ENCODE results near the gene AADACL2. TPM values are rescaled to one million over a fixed set of nuclear protein-coding genes. Genes with fewer than 3 reads are reported as not detected.

Gene AADACL2
- total and polyA plus RNA-seq, 2 of the 4 experiments (the other 2 are of a cell fraction) = not detected

DNA sequence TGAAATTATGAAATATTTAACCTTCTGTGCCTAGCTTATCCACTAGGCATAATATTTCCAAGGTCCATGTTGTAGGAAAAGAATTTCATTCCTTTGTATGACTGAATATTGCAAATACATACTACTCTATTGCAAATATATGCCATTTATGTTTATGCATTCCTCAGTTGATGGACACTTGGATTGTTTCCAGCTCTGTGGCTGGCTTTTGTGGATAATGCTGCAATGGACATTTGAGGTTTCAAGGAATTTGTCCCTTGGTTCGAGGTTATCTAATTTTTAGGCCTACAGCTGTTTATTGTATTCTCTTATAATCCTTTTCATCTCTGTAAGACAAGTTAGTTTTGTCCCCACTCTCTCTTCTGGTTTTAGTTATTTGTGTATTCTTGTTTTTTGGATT lies 7.7 kb upstream of the AADACL2 start:
- Histone ChIP-seq H3K27ac (ENCODE audit: insufficient read depth, low read length) (no peak overlapping the region), H4K91ac (ENCODE audit: insufficient read depth, low read depth, low read length) (no peak overlapping the region), H2AK9ac (replicated peaks; ENCODE audit: low read depth, low read length, poor library complexity) (no peak overlapping the region), H3K14ac (replicated peaks; ENCODE audit: low read depth, low read length) (no peak overlapping the region), H3K79me1 (ENCODE audit: low read depth in 1 of 2, low read length in 2 of 2) (no peaks in the 10 kb centered on the region), H3K4me2 (ENCODE audit: low read depth, low read length) (no peak overlapping the region), H2BK120ac (ENCODE audit: low read depth, low read length) (no peak overlapping the region), H3K4me1 (ENCODE audit: control insufficient read depth, insufficient read depth, low read length) (no peaks in the 10 kb centered on the region), H3K9ac (ENCODE audit: low read depth, low read length) (no peak overlapping the region), H3K9me3 (ENCODE audit: control insufficient read depth, insufficient read depth, low read length) (no peaks in the 10 kb centered on the region), H2BK20ac (ENCODE audit: low read depth, low read length) (no peak overlapping the region), H2AK5ac (ENCODE audit: low read depth, low read length) (no peak overlapping the region), H3K36me3 (ENCODE audit: control insufficient read depth, insufficient read depth, low read length) (no peaks in the 10 kb centered on the region), H2BK15ac (ENCODE audit: low read depth, low read length) (no peak overlapping the region), H3K4ac (ENCODE audit: low read depth, low read length) (no peak overlapping the region), H3K18ac (ENCODE audit: low read depth, low read length) (no peak overlapping the region), H3K56ac (ENCODE audit: extremely low read depth, insufficient read depth, low read length) (no peak overlapping the region), H3K4me3 (ENCODE audit: insufficient read depth, low read depth, low read length) (no peak overlapping the region), H4K5ac (ENCODE audit: low read depth, low read length) (no peak overlapping the region), H2BK5ac (ENCODE audit: low read depth, low read length, poor library complexity, severe bottlenecking) (no peak overlapping the region), H3K23ac (ENCODE audit: low read depth, low read length) (no peak overlapping the region), H4K8ac (ENCODE audit: low read depth in 2 of 2, low read length in 2 of 2) (no peak overlapping the region), H3K27me3 (ENCODE audit: control insufficient read depth, insufficient read depth, low read length) (no peaks in the 10 kb centered on the region), H3K9me1 (ENCODE audit: insufficient read depth, low read length) (no peaks in the 10 kb centered on the region), H2AFZ (replicated peaks; ENCODE audit: low read length, poor library complexity) (no peak overlapping the region), H4K20me1 (ENCODE audit: insufficient read depth, low read length) (no peaks in the 10 kb centered on the region)
- no CpG with 5 or more reads among the region's 1 CpG for WGBS, 2 experiments (ENCODE audit: extremely low coverage in 2 of 2, insufficient read length in 1 of 2)
- ATAC-seq (ENCODE audit: low read depth) (no peak), DNase-seq (no peak)
- in situ Hi-C loops (cut with MboI; ENCODE audit: low sequenced_read_pairs) (no loop called here), dilution Hi-C loops (cut with HindIII; ENCODE audit: low sequenced_read_pairs, unreplicated experiment) (no loop called here), intact Hi-C loops (cut with micrococcal nuclease) (no loop called here)
- no peak for TF ChIP-seq POLR2A (IDR thresholded peaks at IDR 0.05; ENCODE audit: low read depth, low read length)
- TF ChIP-seq NFE2L2 (IDR thresholded peaks at IDR 0.05; ENCODE audit: low read depth, low read length) = no peak
- TF ChIP-seq RFX5 (IDR thresholded peaks at IDR 0.05; ENCODE audit: low read depth, low read length) = no peak
- TF ChIP-seq MXI1 (IDR thresholded peaks at IDR 0.05; ENCODE audit: borderline replicate concordance, low read depth, low read length) = no peak
- no peak for TF ChIP-seq CHD1 (IDR thresholded peaks at IDR 0.05; ENCODE audit: low read depth, low read length)
- TF ChIP-seq MAZ (IDR thresholded peaks at IDR 0.05; ENCODE audit: borderline replicate concordance, low read depth, low read length) = no peak
- TF ChIP-seq MAFK (IDR thresholded peaks at IDR 0.05; ENCODE audit: low read depth, low read length) = no peak
- TF ChIP-seq SMC3 (IDR thresholded peaks at IDR 0.05; ENCODE audit: low read depth, low read length) = no peak
- TF ChIP-seq RAD21 (IDR thresholded peaks at IDR 0.05; ENCODE audit: low read length) = no peak
- no peak for TF ChIP-seq FOS (IDR thresholded peaks at IDR 0.05; ENCODE audit: low read depth, low read length)
- no peak for TF ChIP-seq RCOR1 (IDR thresholded peaks at IDR 0.05; ENCODE audit: insufficient replicate concordance, low read length)
- TF ChIP-seq USF2 (IDR thresholded peaks at IDR 0.05; ENCODE audit: low read depth, low read length) = no peak
- ChIA-PET CTCF (no interaction called here), POLR2A (ENCODE audit: unreplicated experiment) (interaction anchor here (1.2 kb wide), 1 partner anchor 44 kb away, joined by 3 read pairs; no protein-coding TSS in a partner anchor)
- BruUV-seq (replicated peaks) = no TSS peak
